B cell (primary cell): ENCODE results near the gene SYT3. TPM values are rescaled to one million over a fixed set of nuclear protein-coding genes. Genes with fewer than 3 reads are reported as not detected.

Experiments used
- ATAC-seq: fragments of 200-7000 bp; cut with Tn5 transposase; one replicate; pipeline ENCODE4 v1.10.0; 2021; ENCODE audit warnings: low read depth, mild to moderate bottlenecking, moderate number of reproducible peaks, moderate library complexity
- CTCF ChIA-PET: fragments of 350-600 bp; sonication (Branson Sonifier 250); formaldehyde crosslinking; loops from one replicate; lab custom pipeline; 2021; ENCODE audit warnings: antibody characterized with exemption, inconsistent platforms; lab: Charles Lee
- POLR2A ChIA-PET: fragments of 350-600 bp; sonication (Branson Sonifier 250); formaldehyde crosslinking; loops from one replicate; lab custom pipeline; 2021; ENCODE audit warnings: antibody characterized with exemption; lab: Charles Lee
- DNase-seq: peaks from one replicate; pipeline ENCODE4 v3.0.0; 2013
- H2AFZ ChIP-seq: 2 replicates; pipeline ENCODE4 v1.6.1; 2012; ENCODE audit warnings: mild to moderate bottlenecking, low read depth, low read length; ENCODE audit not compliant: insufficient read depth, poor library complexity, severe bottlenecking
- H3K27ac ChIP-seq, 2 donors: 1 replicate in 1 of 2; 2 replicates in 1 of 2; pipeline ENCODE4 v1.5.1; 2012 to 2013; ENCODE audit warnings: low read length in 2 of 2, mild to moderate bottlenecking in 2 of 2, moderate library complexity in 1 of 2
- H3K27me3 ChIP-seq, 4 experiments: fragments of 200-600 bp in 1 of 4; sonication (generic) in 1 of 4; replicated peaks in 1 of 4; 1 replicate in 2 of 4; 2 replicates in 2 of 4; pipeline versions ENCODE4 v1.6.1 to v1.7.0; 2013 to 2016; ENCODE audit warnings: low read length in 3 of 4, mild to moderate bottlenecking in 2 of 4, mixed read lengths in 1 of 4, moderate library complexity in 1 of 4; ENCODE audit not compliant: insufficient read depth in 4 of 4, control insufficient read depth in 3 of 4; ENCODE audit errors: control extremely low read depth in 1 of 4
- H3K36me3 ChIP-seq, 2 experiments: replicated peaks in 1 of 2; 1 replicate in 1 of 2; 2 replicates in 1 of 2; pipeline versions ENCODE4 v1.6.1 to v1.7.1; 2013; ENCODE audit warnings: low read length in 1 of 2; ENCODE audit not compliant: insufficient read depth in 2 of 2, control insufficient read depth in 1 of 2; ENCODE audit errors: control extremely low read depth in 1 of 2, extremely low read depth in 1 of 2
- H3K4me1 ChIP-seq, 2 donors: fragments of 200-600 bp in 1 of 2; sonication (generic) in 1 of 2; 1 replicate in 1 of 2; 2 replicates in 1 of 2; pipeline versions ENCODE4 v1.5.1 to v1.6.1; 2013 to 2017; ENCODE audit warnings: low read length in 2 of 2; ENCODE audit not compliant: control insufficient read depth in 2 of 2, insufficient read depth in 2 of 2
- H3K4me2 ChIP-seq: replicated peaks from 2 replicates; pipeline ENCODE3; 2012; ENCODE audit warnings: mild to moderate bottlenecking, low read depth, low read length; ENCODE audit not compliant: poor library complexity, severe bottlenecking
- H3K4me3 ChIP-seq, 5 experiments: fragments of 200-600 bp in 1 of 5; sonication (generic) in 1 of 5; 1 replicate in 3 of 5; 2 replicates in 2 of 5; pipeline versions ENCODE4 v1.5.1 to v1.7.0; 2011 to 2016; ENCODE audit warnings: low read length in 4 of 5, mild to moderate bottlenecking in 4 of 5, low read depth in 2 of 5, control low read depth in 1 of 5, moderate library complexity in 1 of 5; ENCODE audit not compliant: insufficient read depth in 1 of 5; ENCODE audit errors: control extremely low read depth in 1 of 5, extremely low read depth in 1 of 5
- H3K79me2 ChIP-seq: fragments of 200-600 bp; sonication (generic); one replicate; pipeline ENCODE4 v1.6.0; 2016; ENCODE audit warnings: low read length; ENCODE audit not compliant: control insufficient read depth, insufficient read depth
- H3K9ac ChIP-seq: fragments of 200-600 bp; sonication (generic); 2 replicates; pipeline ENCODE4 v1.6.1; 2017; ENCODE audit warnings: mild to moderate bottlenecking, low read length, moderate library complexity
- H3K9me3 ChIP-seq, 3 donors: one replicate each; pipeline versions ENCODE4 v1.6.1 to v1.7.1; 2013; ENCODE audit warnings: low read length in 2 of 3; ENCODE audit not compliant: control insufficient read depth in 2 of 3, insufficient read depth in 1 of 3; ENCODE audit errors: control extremely low read depth in 1 of 3
- H4K20me1 ChIP-seq: 2 replicates; pipeline ENCODE4 v1.6.0; 2012; ENCODE audit warnings: mild to moderate bottlenecking, low read length; ENCODE audit not compliant: insufficient read depth, control insufficient read depth, poor library complexity, severe bottlenecking
- H3K27ac Mint-ChIP-seq: one replicate; pipeline ENCODE4 v1.8.0; 2021; ENCODE audit warnings: mixed read lengths
- H3K27me3 Mint-ChIP-seq: one replicate; pipeline ENCODE4 v1.8.0; 2021; ENCODE audit warnings: mixed read lengths
- H3K4me1 Mint-ChIP-seq: one replicate; pipeline ENCODE4 v1.8.0; 2021; ENCODE audit warnings: mixed read lengths
- H3K4me3 Mint-ChIP-seq: one replicate; pipeline ENCODE4 v1.8.0; 2021; ENCODE audit warnings: mixed read lengths
- H3K9me3 Mint-ChIP-seq: one replicate; pipeline ENCODE4 v1.8.0; 2022; ENCODE audit warnings: mixed read lengths; ENCODE audit not compliant: insufficient read depth
- CTCF ChIP-seq: fragments of 200-600 bp; IDR thresholded peaks from one replicate; pipeline ENCODE4 v1.8.0; 2022; ENCODE audit warnings: antibody characterized with exemption, mild to moderate bottlenecking
- EZH2 ChIP-seq: IDR thresholded peaks from 2 replicates; pipeline ENCODE4 v1.6.1; 2012; ENCODE audit warnings: borderline replicate concordance, low read depth, mild to moderate bottlenecking, moderate library complexity, low read length; ENCODE audit not compliant: insufficient read depth, poor library complexity, severe bottlenecking
- WGBS: methylation state at CpG from one replicate; pipeline ENCODE4 v1.1.5; 2013; ENCODE audit warnings: missing lambda C conversion rate; ENCODE audit not compliant: insufficient coverage; 5-methylcytosine and 5-hydroxymethylcytosine counted together
- intact Hi-C: fragments of 100-400 bp; cut with micrococcal nuclease; formaldehyde crosslinking; loops from one replicate; pipeline ENCODE4 v1.10.0; 2022
- polyA plus RNA-seq: library from polyadenylated mRNA; depleted of rRNA; stranded (reverse); fragments of >200 nt; gene quantifications from 2 replicates; pipeline ENCODE4 v1.2.3, GENCODE V29; 2012
- total RNA-seq, 2 donors: library from RNA; stranded (reverse); fragments of 120-200 nt in 1 of 2; gene quantifications; 1 replicate in 1 of 2; 2 replicates in 1 of 2; pipeline versions ENCODE4 v1.2.3 to v1.2.4, GENCODE V29; 2013 to 2022

The SYT3 gene
- total and polyA plus RNA-seq, 2 donors (not counting 1 experiment from before 2014, with no cell fraction given): 0.09 to 0.17 TPM

- peak overlapping the region; percentile 73 for H3K4me3 Mint-ChIP-seq
- Histone ChIP-seq H4K20me1 (no peaks in the 10 kb centered on the region), H3K9me3 (peaks cover under 1 to 43% (median 19%) of the 10 kb centered on the region in 3 donors), H3K27ac (no peak overlapping the region), H3K79me2 (no peaks in the 10 kb centered on the region), H3K4me1 (peaks cover 13 to 14% of the 10 kb centered on the region in 2 donors), H3K9ac (no peak overlapping the region), H3K4me2 (peak overlapping the region; percentile 86), H2AFZ (no peak overlapping the region), H3K36me3 (no peaks in the 10 kb centered on the region), H3K4me3 (no peak overlapping the region), H3K27me3 (peaks cover 0 to 48% (median 22%) of the 10 kb centered on the region in 4 experiments)
- ATAC-seq: no peak
- ChIA-PET CTCF (no interaction called here), POLR2A (no interaction called here)
- H3K4me1 Mint-ChIP-seq: peaks cover 13% of the 10 kb centered on the region
- 67% methylated on average over 10 of the region's 10 CpGs for WGBS
- no peak for DNase-seq
- TF ChIP-seq EZH2 (no peak), CTCF (no peak)
- H3K27ac Mint-ChIP-seq: no peak overlapping the region
- intact Hi-C loops: no loop called here
- peaks cover 7% of the 10 kb centered on the region for H3K9me3 Mint-ChIP-seq
- peaks cover 54% of the 10 kb centered on the region for H3K27me3 Mint-ChIP-seq
These were observed 1.1 kb downstream of the SYT3 start for GRCh38 chr19:50638600-50638999.

GRCh38 chr19:50636317-50637085 lies 3.2 kb downstream of the SYT3 start:
- Histone ChIP-seq H3K4me3 (no peak overlapping the region), H3K9ac (no peak overlapping the region), H3K4me2 (no peak overlapping the region), H3K27me3 (peaks cover 0 to 35% (median 18%) of the 10 kb centered on the region in 4 experiments), H2AFZ (no peak overlapping the region), H3K4me1 (peaks cover 13 to 14% of the 10 kb centered on the region in 2 donors), H4K20me1 (no peaks in the 10 kb centered on the region), H3K27ac (no peak overlapping the region), H3K36me3 (no peaks in the 10 kb centered on the region), H3K9me3 (peaks cover 1 to 60% (median 24%) of the 10 kb centered on the region in 3 donors), H3K79me2 (no peaks in the 10 kb centered on the region)
- DNase-seq (no peak), ATAC-seq (no peak)
- H3K9me3 Mint-ChIP-seq: peaks cover 11% of the 10 kb centered on the region
- H3K4me3 Mint-ChIP-seq: no peak overlapping the region
- no peak overlapping the region for H3K27ac Mint-ChIP-seq
- no peak for TF ChIP-seq EZH2
- TF ChIP-seq CTCF: no peak
- intact Hi-C loops: no loop called here
- WGBS: 48% methylated on average over 3 of the region's 5 CpGs
- peaks cover 50% of the 10 kb centered on the region for H3K27me3 Mint-ChIP-seq
- POLR2A ChIA-PET: no interaction called here
- peaks cover 13% of the 10 kb centered on the region for H3K4me1 Mint-ChIP-seq
- CTCF ChIA-PET: no interaction called here
